GM12878 (cell line): ENCODE measurements around the gene SLC24A3. TPM values are rescaled to one million over a fixed set of nuclear protein-coding genes. Genes with fewer than 3 reads are reported as not detected.

Source experiments
- ATAC-seq: fragments of 200-7000 bp; cut with Tn5 transposase; 3 replicates; pipeline ENCODE4 v1.9.1; 2020; ENCODE audit warnings: mild to moderate bottlenecking, moderate library complexity
- BruUV-seq: library from RNA; stranded (reverse); fragments of 400-500 nt; replicated peaks from 2 replicates; lab custom pipeline; 2021; lab: Mats Ljungman, UMichigan
- CTCF ChIA-PET: fragments of 300-600 bp; sonication (Branson Sonifier 250); formaldehyde crosslinking; extraction: SDS; loops from one replicate; lab custom pipeline; 2021; ENCODE audit warnings: inconsistent platforms; lab: Yijun Ruan, JAX
- POLR2A ChIA-PET: fragments of 350-600 bp; formaldehyde crosslinking; extraction: SDS; loops from one replicate; lab custom pipeline; 2021; ENCODE audit warnings: inconsistent platforms; lab: Charles Lee
- RAD21 ChIA-PET: fragments of 300-600 bp; sonication (Branson Sonifier 250); formaldehyde crosslinking; loops from one replicate; lab custom pipeline; 2023; ENCODE audit warnings: antibody characterized with exemption; ENCODE audit not compliant: unreplicated experiment; lab: Charles Lee
- SMC1A ChIA-PET: fragments of 300-600 bp; sonication (Branson Sonifier 250); formaldehyde crosslinking; loops from one replicate; lab custom pipeline; 2023; ENCODE audit not compliant: unreplicated experiment, uncharacterized antibody; lab: Charles Lee
- DNase-seq: peaks from one replicate; pipeline ENCODE4 v3.0.0-alpha.2; 2011; ENCODE audit warnings: low read depth, low spot score
- FAIRE-seq: peaks from 3 replicates; lab custom pipeline; 2011; peaks lifted over from hg19 to GRCh38; lab: Jason Lieb, UNC
- H2AFZ ChIP-seq: 2 replicates; pipeline ENCODE4 v1.6.0; 2011; ENCODE audit warnings: low read depth, low read length, control low read depth; ENCODE audit not compliant: control insufficient read depth
- H3K27ac ChIP-seq: 2 replicates; pipeline ENCODE4 v1.5.1; 2011; ENCODE audit warnings: control low read depth; ENCODE audit not compliant: control insufficient read depth, insufficient read depth
- H3K27me3 ChIP-seq, 2 experiments: replicated peaks in 1 of 2; 2 replicates each; pipeline versions ENCODE4 v1.6.0 to v1.6.1; 2011; ENCODE audit warnings: low read length in 1 of 2; ENCODE audit not compliant: control insufficient read depth in 2 of 2, insufficient read depth in 2 of 2
- H3K36me3 ChIP-seq, 2 experiments: 2 replicates each; pipeline ENCODE4 v1.5.1; 2011; ENCODE audit warnings: low read length in 1 of 2; ENCODE audit not compliant: control insufficient read depth in 2 of 2, insufficient read depth in 2 of 2
- H3K4me1 ChIP-seq: 2 replicates; pipeline ENCODE4 v1.6.1; 2011; ENCODE audit warnings: mild to moderate bottlenecking, low read length, moderate library complexity, mixed read lengths; ENCODE audit not compliant: control insufficient read depth, insufficient read depth
- H3K4me2 ChIP-seq: 2 replicates; pipeline ENCODE4 v1.6.0; 2011; ENCODE audit warnings: control low read depth; ENCODE audit not compliant: control insufficient read depth, insufficient read depth
- H3K4me3 ChIP-seq: fragments of 200-600 bp; sonication (generic); 2 replicates; pipeline ENCODE4 v1.5.1; 2016
- H3K79me2 ChIP-seq: 2 replicates; pipeline ENCODE4 v1.6.0; 2011; ENCODE audit warnings: low read length; ENCODE audit not compliant: control insufficient read depth, insufficient read depth
- H3K9ac ChIP-seq: 2 replicates; pipeline ENCODE4 v1.8.0; 2011; ENCODE audit warnings: low read length, control low read depth, mixed read lengths; ENCODE audit not compliant: control insufficient read depth, insufficient read depth
- H3K9me3 ChIP-seq: replicated peaks from 3 replicates; pipeline ENCODE4 v1.5.1; 2011; ENCODE audit warnings: mild to moderate bottlenecking, low read length; ENCODE audit not compliant: control insufficient read depth, insufficient read depth
- H4K20me1 ChIP-seq: 2 replicates; pipeline ENCODE4 v1.6.0; 2011; ENCODE audit not compliant: control insufficient read depth, insufficient read depth
- BACH1 ChIP-seq: fragments of 450-650 bp; IDR thresholded peaks from 2 replicates; pipeline ENCODE4 v1.6.1; 2017; ENCODE audit warnings: mild to moderate bottlenecking, borderline replicate concordance
- EED ChIP-seq: sonication (generic); IDR thresholded peaks from 2 replicates; pipeline ENCODE4 v1.6.1; 2016; ENCODE audit warnings: antibody characterized with exemption, low read depth
- GABPA ChIP-seq: IDR thresholded peaks from 2 replicates; pipeline ENCODE4 v1.6.1; 2014; ENCODE audit warnings: antibody characterized with exemption, low read depth, mild to moderate bottlenecking, inconsistent platforms
- HDAC6 ChIP-seq: fragments of 200-600 bp; sonication (generic); IDR thresholded peaks from one replicate; pipeline ENCODE4 v1.8.0; 2017; ENCODE audit warnings: antibody characterized with exemption; ENCODE audit not compliant: unreplicated experiment
- JUNB ChIP-seq: IDR thresholded peaks from 2 replicates; pipeline ENCODE4 v1.6.1; 2016; ENCODE audit warnings: antibody characterized with exemption, mild to moderate bottlenecking
- JUND ChIP-seq: IDR thresholded peaks from 2 replicates; pipeline ENCODE4 v1.6.1; 2012; ENCODE audit warnings: low read depth, mild to moderate bottlenecking, low read length, improper control_type of control experiment, moderate library complexity
- MEF2A ChIP-seq: IDR thresholded peaks from 2 replicates; pipeline ENCODE4 v1.6.1; 2011; ENCODE audit warnings: low read depth, mild to moderate bottlenecking, low read length, moderate library complexity; ENCODE audit not compliant: insufficient read depth
- MYC ChIP-seq: IDR thresholded peaks from 2 replicates; pipeline ENCODE4 v1.6.1; 2011; ENCODE audit warnings: mild to moderate bottlenecking, low read length, moderate library complexity, inconsistent platforms; ENCODE audit not compliant: insufficient read depth, insufficient replicate concordance, insufficient read length, severe bottlenecking
- PML ChIP-seq: IDR thresholded peaks from 2 replicates; pipeline ENCODE4 v1.6.1; 2012; ENCODE audit warnings: low read length, inconsistent platforms
- SPI1 ChIP-seq: IDR thresholded peaks from 2 replicates; pipeline ENCODE4 v1.6.1; 2011; ENCODE audit warnings: low read depth, mild to moderate bottlenecking, low read length, moderate library complexity, borderline replicate concordance; ENCODE audit not compliant: insufficient read depth
- STAT1 ChIP-seq: fragments of 450-650 bp; conservative IDR thresholded peaks from 2 replicates; pipeline ENCODE4 v1.6.1; 2014; ENCODE audit warnings: antibody characterized with exemption, mild to moderate bottlenecking
- TCF12 ChIP-seq: IDR thresholded peaks from 2 replicates; pipeline ENCODE4 v1.6.1; 2011; ENCODE audit warnings: low read depth, mild to moderate bottlenecking, low read length
- WGBS: methylation state at CpG from one replicate; pipeline ENCODE4 v1.1.6; 2016; ENCODE audit warnings: low lambda C conversion rate; ENCODE audit not compliant: insufficient replicate concordance, insufficient coverage; ENCODE audit errors: missing lambda C conversion rate; 5-methylcytosine and 5-hydroxymethylcytosine counted together
- in situ Hi-C: fragments of 300-500 bp; cut with MboI; formaldehyde crosslinking; loops from 9 replicates; pipeline ENCODE4 v1.14.3; 2018; ENCODE audit warnings: mixed read lengths
- intact Hi-C: fragments of 100-400 bp; cut with micrococcal nuclease; formaldehyde crosslinking; loops from one replicate; pipeline ENCODE4 v1.14.2; 2022; ENCODE audit not compliant: unreplicated experiment
- polyA plus RNA-seq, 11 experiments: library from polyadenylated mRNA; depleted of rRNA in 4 of 11; unstranded in 6 of 11; stranded (reverse) in 5 of 11; fragments of >200 nt; fragmentation: Nextera tagmentation in 4 of 11; fragmentation: Illumina TruSeq in 1 of 11; extraction: Ambion mirVana in 4 of 11; extraction: Trizol in 1 of 11; gene quantifications; 1 replicate in 1 of 11; 2 replicates in 10 of 11; pipeline versions ENCODE4 v1.2.1 to v1.2.3, GENCODE V29; 2011 to 2016; ENCODE audit warnings: inconsistent platforms in 2 of 11, missing spikeins in 2 of 11, low read depth in 1 of 11
- total RNA-seq, 4 experiments: library from RNA; depleted of rRNA in 3 of 4; stranded (reverse); fragments of >200 nt in 3 of 4; fragmentation: Illumina TruSeq in 1 of 4; extraction: Trizol in 1 of 4; gene quantifications; 2 replicates each; pipeline versions ENCODE4 v1.2.1 to v1.2.3, GENCODE V29; 2013 to 2021
- TF ChIP-seq, protein P1 (sequence below): fragments of 450-650 bp; IDR thresholded peaks from 2 replicates; pipeline ENCODE4 v1.6.1; 2017; ENCODE audit warnings: mild to moderate bottlenecking
- TF ChIP-seq, protein P2 (sequence below): IDR thresholded peaks from 2 replicates; pipeline ENCODE4 v1.6.1; 2012; ENCODE audit warnings: low read depth, low read length, improper control_type of control experiment
- TF ChIP-seq, protein P3 (sequence below): IDR thresholded peaks from 2 replicates; pipeline ENCODE4 v1.6.1; 2012; ENCODE audit warnings: mild to moderate bottlenecking, low read depth, low read length

The SLC24A3 gene
- total and polyA plus RNA-seq, 10 of the 15 experiments (the other 5 are each of a cell fraction or from before 2014, with no cell fraction given) = 0.04 TPM; not detected in 9

DNA sequence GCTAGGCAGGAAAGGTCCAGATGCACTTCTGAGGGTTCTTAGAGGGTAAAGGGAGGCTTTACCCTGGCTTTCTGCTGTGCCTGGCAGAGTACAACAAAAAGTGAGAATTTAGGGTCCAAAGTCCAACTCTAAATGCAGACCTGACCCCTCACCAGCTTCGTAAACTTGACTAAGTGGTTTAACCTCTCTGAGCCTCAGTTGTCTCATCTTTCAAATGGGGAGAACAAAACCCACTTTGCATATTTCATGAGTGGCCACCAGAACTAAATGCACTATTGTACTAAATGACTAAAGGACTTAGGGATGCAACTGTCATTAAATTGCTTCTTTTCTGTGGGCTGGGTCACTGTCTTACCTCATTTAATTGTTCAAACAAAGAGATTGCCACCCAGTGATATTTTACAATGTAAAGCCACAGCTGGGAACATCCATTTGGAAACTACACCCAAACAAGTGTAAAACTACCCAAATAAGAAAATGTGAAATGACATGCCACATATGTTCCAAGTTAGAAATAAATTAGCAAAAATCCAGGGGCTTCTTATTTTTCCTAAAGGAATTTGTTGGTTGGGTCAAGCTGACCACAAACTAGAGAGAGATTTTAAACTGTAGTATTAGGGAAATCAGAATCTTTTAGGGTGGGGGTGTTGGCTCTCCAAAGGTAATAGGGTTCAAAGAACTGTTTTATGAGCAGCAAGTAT lies 497.3 kb downstream of the SLC24A3 start (continued):
- TF ChIP-seq, protein P1, sequence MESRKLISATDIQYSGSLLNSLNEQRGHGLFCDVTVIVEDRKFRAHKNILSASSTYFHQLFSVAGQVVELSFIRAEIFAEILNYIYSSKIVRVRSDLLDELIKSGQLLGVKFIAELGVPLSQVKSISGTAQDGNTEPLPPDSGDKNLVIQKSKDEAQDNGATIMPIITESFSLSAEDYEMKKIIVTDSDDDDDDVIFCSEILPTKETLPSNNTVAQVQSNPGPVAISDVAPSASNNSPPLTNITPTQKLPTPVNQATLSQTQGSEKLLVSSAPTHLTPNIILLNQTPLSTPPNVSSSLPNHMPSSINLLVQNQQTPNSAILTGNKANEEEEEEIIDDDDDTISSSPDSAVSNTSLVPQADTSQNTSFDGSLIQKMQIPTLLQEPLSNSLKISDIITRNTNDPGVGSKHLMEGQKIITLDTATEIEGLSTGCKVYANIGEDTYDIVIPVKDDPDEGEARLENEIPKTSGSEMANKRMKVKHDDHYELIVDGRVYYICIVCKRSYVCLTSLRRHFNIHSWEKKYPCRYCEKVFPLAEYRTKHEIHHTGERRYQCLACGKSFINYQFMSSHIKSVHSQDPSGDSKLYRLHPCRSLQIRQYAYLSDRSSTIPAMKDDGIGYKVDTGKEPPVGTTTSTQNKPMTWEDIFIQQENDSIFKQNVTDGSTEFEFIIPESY = no peak
- TF ChIP-seq BACH1 (no peak), GABPA (no peak), EED (no peak), SPI1 (no peak), JUND (no peak), STAT1 (no peak)

DNA sequence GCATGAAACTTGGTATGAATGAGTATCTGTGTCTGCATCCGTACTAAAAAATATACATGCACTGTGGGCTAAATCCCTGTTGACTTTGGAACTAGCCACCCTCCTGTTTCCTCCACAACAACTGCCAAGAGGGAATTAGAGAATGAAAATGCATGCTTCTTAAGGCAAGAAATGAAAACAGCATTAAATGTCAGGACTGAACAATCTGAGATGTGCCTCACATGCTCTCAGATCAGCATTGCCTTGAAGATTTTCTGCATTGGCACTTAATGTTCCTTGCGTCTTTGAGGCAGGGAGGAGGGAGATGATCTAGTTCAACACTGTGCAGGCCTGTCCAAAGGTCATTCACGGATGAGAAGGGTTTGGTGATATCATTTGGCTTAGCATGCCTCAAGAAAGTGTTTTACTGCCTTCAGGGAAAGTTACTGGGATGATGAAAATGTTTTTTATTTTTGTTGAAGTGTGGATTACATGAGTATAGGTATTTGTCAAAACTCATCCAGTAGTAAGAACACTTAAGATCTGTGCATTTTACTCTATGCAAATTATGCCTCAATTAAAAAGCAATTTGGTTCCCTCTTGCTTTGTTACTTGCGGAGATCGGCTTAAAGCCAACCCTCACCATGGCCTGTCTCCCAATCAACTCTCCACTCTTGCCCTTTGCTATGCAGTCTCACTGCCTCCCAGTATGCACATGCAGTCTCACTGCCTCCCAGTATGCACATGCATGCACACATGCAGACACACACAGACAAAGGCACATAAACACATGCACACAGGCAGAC lies 498.1 kb downstream of the SLC24A3 start:
- RAD21 ChIA-PET = no interaction called here
- no peak for FAIRE-seq
- Histone ChIP-seq H3K4me3 (no peak overlapping the region), H3K9me3 (no peaks in the 10 kb centered on the region; the same call in 2 of the 3 replicates), H3K27me3 (peaks cover 0 to under 1% of the 10 kb centered on the region in 2 experiments; a peak in 1 of 4 replicates), H3K9ac (no peak overlapping the region), H4K20me1 (no peaks in the 10 kb centered on the region), H3K27ac (no peak overlapping the region), H3K4me1 (no peaks in the 10 kb centered on the region), H3K36me3 (no peaks in the 10 kb centered on the region), H2AFZ (no peak overlapping the region), H3K4me2 (no peak overlapping the region), H3K79me2 (no peaks in the 10 kb centered on the region)
- POLR2A ChIA-PET = no interaction called here
- no peak for ATAC-seq
- no peak for DNase-seq
- WGBS = 55% methylated on average over 5 of the region's 5 CpGs
- CTCF ChIA-PET = interaction anchor here (1.9 kb wide), 1 partner anchor 25 kb away, joined by 4 read pairs; no protein-coding TSS in a partner anchor
- SMC1A ChIA-PET = interaction anchor here (0.9 to 4.7 kb wide), 3 partner anchors 13 to 117 kb away, joined by 3 to 23 read pairs (median 3); no protein-coding TSS in a partner anchor
- BruUV-seq = no TSS peak
- intact Hi-C loops (no loop called here), in situ Hi-C loops (no loop called here)
- TF ChIP-seq, protein P2, sequence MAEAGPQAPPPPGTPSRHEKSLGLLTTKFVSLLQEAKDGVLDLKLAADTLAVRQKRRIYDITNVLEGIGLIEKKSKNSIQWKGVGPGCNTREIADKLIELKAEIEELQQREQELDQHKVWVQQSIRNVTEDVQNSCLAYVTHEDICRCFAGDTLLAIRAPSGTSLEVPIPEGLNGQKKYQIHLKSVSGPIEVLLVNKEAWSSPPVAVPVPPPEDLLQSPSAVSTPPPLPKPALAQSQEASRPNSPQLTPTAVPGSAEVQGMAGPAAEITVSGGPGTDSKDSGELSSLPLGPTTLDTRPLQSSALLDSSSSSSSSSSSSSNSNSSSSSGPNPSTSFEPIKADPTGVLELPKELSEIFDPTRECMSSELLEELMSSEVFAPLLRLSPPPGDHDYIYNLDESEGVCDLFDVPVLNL = no peak
- TF ChIP-seq JUNB (no peak), HDAC6 (no peak), TCF12 (no peak), MEF2A (no peak), MYC (no peak), PML (no peak)
- TF ChIP-seq, protein P3, sequence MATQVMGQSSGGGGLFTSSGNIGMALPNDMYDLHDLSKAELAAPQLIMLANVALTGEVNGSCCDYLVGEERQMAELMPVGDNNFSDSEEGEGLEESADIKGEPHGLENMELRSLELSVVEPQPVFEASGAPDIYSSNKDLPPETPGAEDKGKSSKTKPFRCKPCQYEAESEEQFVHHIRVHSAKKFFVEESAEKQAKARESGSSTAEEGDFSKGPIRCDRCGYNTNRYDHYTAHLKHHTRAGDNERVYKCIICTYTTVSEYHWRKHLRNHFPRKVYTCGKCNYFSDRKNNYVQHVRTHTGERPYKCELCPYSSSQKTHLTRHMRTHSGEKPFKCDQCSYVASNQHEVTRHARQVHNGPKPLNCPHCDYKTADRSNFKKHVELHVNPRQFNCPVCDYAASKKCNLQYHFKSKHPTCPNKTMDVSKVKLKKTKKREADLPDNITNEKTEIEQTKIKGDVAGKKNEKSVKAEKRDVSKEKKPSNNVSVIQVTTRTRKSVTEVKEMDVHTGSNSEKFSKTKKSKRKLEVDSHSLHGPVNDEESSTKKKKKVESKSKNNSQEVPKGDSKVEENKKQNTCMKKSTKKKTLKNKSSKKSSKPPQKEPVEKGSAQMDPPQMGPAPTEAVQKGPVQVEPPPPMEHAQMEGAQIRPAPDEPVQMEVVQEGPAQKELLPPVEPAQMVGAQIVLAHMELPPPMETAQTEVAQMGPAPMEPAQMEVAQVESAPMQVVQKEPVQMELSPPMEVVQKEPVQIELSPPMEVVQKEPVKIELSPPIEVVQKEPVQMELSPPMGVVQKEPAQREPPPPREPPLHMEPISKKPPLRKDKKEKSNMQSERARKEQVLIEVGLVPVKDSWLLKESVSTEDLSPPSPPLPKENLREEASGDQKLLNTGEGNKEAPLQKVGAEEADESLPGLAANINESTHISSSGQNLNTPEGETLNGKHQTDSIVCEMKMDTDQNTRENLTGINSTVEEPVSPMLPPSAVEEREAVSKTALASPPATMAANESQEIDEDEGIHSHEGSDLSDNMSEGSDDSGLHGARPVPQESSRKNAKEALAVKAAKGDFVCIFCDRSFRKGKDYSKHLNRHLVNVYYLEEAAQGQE = no peak
